Measurements from ENCODE around the gene MARK2.

Gene MARK2

DNA sequence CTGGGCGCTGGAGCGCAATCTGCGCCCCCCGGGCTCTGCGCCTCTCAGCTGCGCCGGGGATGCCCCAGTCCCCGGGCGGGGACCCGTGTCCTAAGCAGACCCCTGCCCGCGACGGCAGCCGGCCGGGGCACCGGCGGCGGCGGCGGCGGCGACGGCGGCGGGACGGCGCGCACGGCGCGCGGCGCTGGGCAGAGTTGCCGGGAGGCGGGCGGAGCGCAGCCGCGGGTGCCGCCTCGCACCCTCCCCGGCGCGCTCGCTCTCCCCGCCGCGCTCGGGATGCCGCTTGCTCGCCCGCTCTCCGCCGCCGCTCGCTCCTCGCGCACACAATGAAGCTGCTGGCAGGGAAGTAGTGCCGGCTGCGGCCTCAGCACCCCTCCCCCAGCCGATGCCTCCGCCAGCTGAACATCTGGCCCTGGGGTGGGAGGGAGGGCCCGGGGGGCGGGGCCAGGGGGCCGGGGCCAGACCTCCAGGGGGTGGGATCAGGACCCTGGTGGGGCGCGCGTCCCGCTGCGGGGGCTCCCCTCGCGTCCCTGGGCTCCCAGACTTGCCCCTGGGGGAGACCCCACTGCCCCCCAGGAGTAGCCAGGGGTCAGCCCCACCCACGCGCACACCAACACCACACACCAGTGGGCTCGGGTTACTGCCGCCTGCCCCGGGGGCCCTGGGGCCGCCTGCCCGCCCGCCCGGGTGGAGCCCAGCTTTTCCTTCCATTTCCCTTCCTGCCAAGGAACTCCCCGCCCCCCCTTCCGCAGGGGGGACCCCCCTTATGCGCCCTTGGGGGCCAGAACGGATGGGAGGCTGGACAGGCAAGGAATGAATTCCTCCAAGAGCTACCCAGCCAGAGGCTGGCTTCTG lies 78.2 kb downstream of the MARK2 start, which contains the start of gene RCOR2:
Gene RCOR2, minus strand, starts transcription at position 328 of the 855 bp plus-strand sequence. CDS start 708 bp downstream, outside the sequence.
- peaks cover 29% of the 10 kb centered on the region for H3K36me3 ChIP-seq
- H3K9me3 ChIP-seq (ENCODE audit: severe bottlenecking) = no peaks in the 10 kb centered on the region
- peak; percentile 90 for DNase-seq
- H3K27me3 ChIP-seq (ENCODE audit: insufficient read depth, low read depth, severe bottlenecking) = no peaks in the 10 kb centered on the region
- peak within 1 kb of the TSS; percentile 100 for H3K27ac ChIP-seq
- no peak for TF ChIP-seq CTCF (IDR thresholded peaks at IDR 0.05; ENCODE audit: low read depth, low read length)
- H3K4me3 ChIP-seq (ENCODE audit: low read depth, low read length) = peak within 1 kb of the TSS; percentile 91

DNA sequence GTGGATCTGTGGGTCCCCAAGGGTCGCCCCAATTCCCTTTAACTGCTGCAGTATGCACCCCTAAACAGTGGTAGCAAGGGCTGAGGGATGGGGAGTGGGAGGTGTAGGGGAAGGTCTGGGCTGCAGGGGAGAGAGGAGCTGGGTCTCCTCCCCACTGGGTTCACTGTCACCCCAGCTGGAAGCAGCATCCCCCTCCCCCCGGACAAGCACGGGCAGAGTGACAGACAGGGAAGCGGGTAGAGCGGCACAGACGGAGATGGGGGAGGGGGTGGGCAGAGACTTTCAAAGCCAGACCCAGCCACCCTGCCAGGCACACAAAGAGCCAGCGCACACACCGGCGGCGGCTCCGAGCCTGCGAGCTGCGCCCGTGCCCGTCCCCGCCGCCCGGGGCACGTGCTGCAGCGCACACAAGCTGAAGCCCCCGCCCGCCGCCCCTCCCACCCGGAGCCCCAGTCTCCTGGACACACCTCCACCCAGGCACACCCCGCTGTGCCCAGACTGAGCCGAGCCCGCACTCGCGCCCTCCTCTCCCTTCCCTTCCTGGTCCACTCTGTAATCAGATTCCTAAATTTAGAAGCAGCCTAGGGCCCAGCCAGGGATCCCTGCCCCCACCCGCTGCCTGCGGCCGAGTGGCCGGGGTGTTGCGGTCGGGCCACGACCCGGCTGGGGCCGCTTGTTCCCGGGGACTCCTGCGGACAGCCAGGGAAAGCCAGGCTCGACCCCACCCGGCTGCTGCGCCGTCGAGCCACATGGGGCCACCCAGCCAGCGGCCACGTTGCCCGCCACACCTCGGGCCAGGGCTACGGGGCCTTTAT lies 79.0 kb downstream of the MARK2 start:
- TF ChIP-seq CTCF (IDR thresholded peaks at IDR 0.05; ENCODE audit: low read depth, low read length) = no peak
- DNase-seq = peak; percentile 94

GRCh38 chr11:63918507-63919191 lies 79.7 kb downstream of the MARK2 start:
- Histone ChIP-seq H3K9me3 (ENCODE audit: severe bottlenecking) (no peaks in the 10 kb centered on the region), H3K4me3 (ENCODE audit: low read depth, low read length) (peak overlapping the region; percentile 63), H3K27ac (peak overlapping the region; percentile 100), H3K36me3 (peaks cover 16% of the 10 kb centered on the region), H3K27me3 (ENCODE audit: insufficient read depth, low read depth, severe bottlenecking) (no peaks in the 10 kb centered on the region)
- no peak for TF ChIP-seq CTCF (IDR thresholded peaks at IDR 0.05; ENCODE audit: low read depth, low read length)
- peak; percentile 64 for DNase-seq

More for the DNA sequence above, 79.0 kb downstream of the MARK2 start:
- Histone ChIP-seq H3K27ac (peak overlapping the region; percentile 100), H3K36me3 (peaks cover 21% of the 10 kb centered on the region), H3K4me3 (ENCODE audit: low read depth, low read length) (peak overlapping the region; percentile 63), H3K27me3 (ENCODE audit: insufficient read depth, low read depth, severe bottlenecking) (no peaks in the 10 kb centered on the region), H3K9me3 (ENCODE audit: severe bottlenecking) (no peaks in the 10 kb centered on the region)

- Histone ChIP-seq H3K9me3 (ENCODE audit: severe bottlenecking) (no peaks in the 10 kb centered on the region), H3K27ac (peak overlapping the region; percentile 100), H3K4me3 (ENCODE audit: low read depth, low read length) (peak overlapping the region; percentile 63)
Measured at GRCh38 chr11:63919267-63920125, 80.6 kb downstream of the MARK2 start.

More at GRCh38 chr11:63919267-63920125, 80.6 kb downstream of the MARK2 start:
- DNase-seq = peak; percentile 97
- TF ChIP-seq CTCF (IDR thresholded peaks at IDR 0.05; ENCODE audit: low read depth, low read length) = no peak
- H3K27me3 ChIP-seq (ENCODE audit: insufficient read depth, low read depth, severe bottlenecking) = no peaks in the 10 kb centered on the region
- H3K36me3 ChIP-seq = peaks cover 8% of the 10 kb centered on the region
